Measurements from ENCODE around the gene NOTCH4.
"Not testable (repeated sequence)": the region's sequence is repeated elsewhere in the genome, so short reads cannot be mapped to it uniquely, and the experiment has no call there.

NOTCH4 gene

GRCh38 chr6:32188381-32189068, 35.3 kb downstream of the NOTCH4 start:
- ATAC-seq (replicated peaks; ENCODE audit: extremely low read depth, poor library complexity, severe bottlenecking), result no peak
- Mint-ChIP-seq H3K27ac (ENCODE audit: low read depth) (peak overlapping the region; percentile 98), H3K4me3 (peak overlapping the region; percentile 98), H3K4me1 (peaks cover 64% of the 10 kb centered on the region), H3K27me3 (no peaks in the 10 kb centered on the region), H3K9me3 (no peaks in the 10 kb centered on the region), H3K36me3 (ENCODE audit: insufficient read depth) (peaks cover 49% of the 10 kb centered on the region)
- DNase-seq (ENCODE audit: low spot score in 2 of 2), result no peak

DNA sequence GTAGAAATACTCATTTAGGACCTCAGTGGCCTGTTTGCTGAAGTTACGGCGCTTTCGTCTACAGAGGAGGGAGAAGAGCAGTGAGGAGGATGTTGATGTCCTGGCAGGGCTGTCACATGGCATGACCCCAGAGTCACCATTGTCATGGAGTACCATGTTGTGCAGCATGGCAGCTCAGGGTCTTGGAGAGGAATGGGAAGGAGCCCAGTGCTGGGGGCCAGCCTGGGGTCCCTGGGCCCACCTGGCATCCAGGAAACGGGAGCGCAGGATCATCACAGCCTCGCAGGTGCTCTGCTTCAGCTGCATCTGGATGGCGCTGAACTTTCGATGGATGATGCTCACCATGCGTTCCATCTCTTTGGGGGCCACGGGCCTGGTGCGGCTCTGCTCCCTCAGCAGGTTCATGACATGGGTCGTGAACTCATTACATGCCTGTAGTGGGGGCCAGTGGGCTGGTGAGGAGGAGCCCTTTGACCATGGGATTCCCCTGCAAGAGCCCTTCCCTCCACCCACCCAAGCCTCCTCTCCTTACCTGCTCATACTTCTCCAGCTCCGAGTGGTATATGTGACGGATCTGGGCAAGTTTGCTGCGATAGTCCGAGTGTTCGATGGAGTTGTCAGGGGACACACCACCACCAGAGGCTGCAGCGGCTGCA, 36.0 kb downstream of the NOTCH4 start:
- peaks cover 48% of the 10 kb centered on the region for H3K36me3 Mint-ChIP-seq (ENCODE audit: insufficient read depth)
- peaks cover 57% of the 10 kb centered on the region for H3K4me1 Mint-ChIP-seq
- not testable (repeated sequence) for H3K9me3 Mint-ChIP-seq; DNase-seq (ENCODE audit: low spot score in 2 of 2); H3K27me3 Mint-ChIP-seq; ATAC-seq (replicated peaks; ENCODE audit: extremely low read depth, poor library complexity, severe bottlenecking)
- H3K27ac Mint-ChIP-seq (ENCODE audit: low read depth), result peak overlapping the region; percentile 98
- peak overlapping the region; percentile 98 for H3K4me3 Mint-ChIP-seq

GRCh38 chr6:32187009-32187709, 36.7 kb downstream of the NOTCH4 start:
- Mint-ChIP-seq H3K27ac (ENCODE audit: low read depth) (peak overlapping the region; percentile 98), H3K4me1 (peaks cover 50% of the 10 kb centered on the region), H3K4me3 (peak overlapping the region; percentile 98), H3K27me3 (no peaks in the 10 kb centered on the region), H3K9me3 (no peaks in the 10 kb centered on the region), H3K36me3 (ENCODE audit: insufficient read depth) (peaks cover 44% of the 10 kb centered on the region)
- DNase-seq (ENCODE audit: low spot score in 2 of 2), result no peak
- ATAC-seq (replicated peaks; ENCODE audit: extremely low read depth, poor library complexity, severe bottlenecking), result no peak

- Mint-ChIP-seq H3K36me3 (ENCODE audit: insufficient read depth) (peaks cover 41% of the 10 kb centered on the region), H3K4me1 (peaks cover 46% of the 10 kb centered on the region), H3K27ac (ENCODE audit: low read depth) (peak overlapping the region; percentile 76), H3K4me3 (peak overlapping the region; percentile 98)
- ATAC-seq (replicated peaks; ENCODE audit: extremely low read depth, poor library complexity, severe bottlenecking); H3K9me3 Mint-ChIP-seq; H3K27me3 Mint-ChIP-seq; DNase-seq (ENCODE audit: low spot score in 2 of 2): not testable (repeated sequence)
Measured at GRCh38 chr6:32186151-32186840, 37.6 kb downstream of the NOTCH4 start.

DNA sequence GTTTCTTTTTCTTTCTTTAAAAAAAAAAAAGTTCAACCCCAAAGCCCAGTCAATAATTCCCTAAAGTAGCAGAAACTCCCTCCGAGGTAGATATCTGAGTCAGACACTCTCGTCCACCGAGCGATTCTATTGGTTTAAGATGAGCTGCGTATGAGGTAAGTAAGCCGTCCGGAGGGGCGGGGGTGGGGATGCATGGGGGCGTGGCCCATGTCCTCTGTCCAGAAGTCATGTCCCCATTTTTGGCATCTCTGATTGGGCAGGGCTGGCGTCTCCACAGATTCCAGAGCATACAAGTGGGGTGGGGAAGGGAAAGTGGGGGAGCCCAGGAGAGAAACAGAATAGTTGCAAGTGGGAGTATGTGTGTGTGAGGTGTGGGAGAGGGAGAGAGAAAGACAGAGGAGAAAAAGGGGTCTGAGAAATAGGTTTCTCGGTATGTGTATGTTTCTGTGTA, 38.2 kb downstream of the NOTCH4 start:
- H3K4me3 Mint-ChIP-seq, result peak overlapping the region; percentile 98
- peak; percentile 65 for ATAC-seq (replicated peaks; ENCODE audit: extremely low read depth, poor library complexity, severe bottlenecking)
- not testable (repeated sequence) for DNase-seq (ENCODE audit: low spot score in 2 of 2)

DNA sequence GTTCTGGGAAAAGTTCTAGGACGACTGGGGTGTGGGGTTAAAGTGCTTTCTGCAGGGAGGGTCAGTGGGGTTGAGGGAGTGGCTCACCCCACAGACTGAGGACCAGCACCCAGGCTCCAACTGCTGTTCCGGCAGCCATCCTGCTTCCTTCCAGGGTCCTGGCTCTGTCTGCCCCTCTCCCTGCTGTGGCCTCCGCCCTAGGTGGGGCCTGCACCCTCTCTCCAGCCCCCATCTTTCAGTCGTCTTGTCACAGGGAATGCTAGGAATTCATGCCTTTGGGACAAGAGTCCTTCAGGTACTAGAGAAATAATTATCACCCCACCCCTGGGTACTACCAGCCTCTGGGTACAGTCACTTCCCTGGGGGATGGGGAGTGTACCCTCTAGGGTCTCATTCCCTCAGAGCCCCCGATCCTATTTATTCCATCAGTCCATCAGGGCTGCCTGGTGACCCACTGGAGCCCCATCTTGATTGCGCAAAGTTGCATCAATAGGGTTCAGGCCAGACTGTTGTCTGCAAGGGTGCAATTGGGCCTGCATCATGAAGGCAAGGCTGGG, 39.7 kb downstream of the NOTCH4 start, which contains the start of gene AGER:
Gene AGER (minus strand): TSS at position 170 of the 557 bp plus-strand sequence. CDS start 31 bp downstream, at position 139.
- no peak within 1 kb of the TSS for H3K4me3 Mint-ChIP-seq
- no peak for ATAC-seq (replicated peaks; ENCODE audit: extremely low read depth, poor library complexity, severe bottlenecking)
- no peaks in the 10 kb centered on the region for H3K9me3 Mint-ChIP-seq

More for the DNA sequence above, 38.2 kb downstream of the NOTCH4 start:
- Mint-ChIP-seq H3K27ac (ENCODE audit: low read depth) (peak overlapping the region; percentile 76), H3K36me3 (ENCODE audit: insufficient read depth) (peaks cover 44% of the 10 kb centered on the region), H3K4me1 (peaks cover 45% of the 10 kb centered on the region)
- H3K9me3 Mint-ChIP-seq, H3K27me3 Mint-ChIP-seq: not testable (repeated sequence)

DNA sequence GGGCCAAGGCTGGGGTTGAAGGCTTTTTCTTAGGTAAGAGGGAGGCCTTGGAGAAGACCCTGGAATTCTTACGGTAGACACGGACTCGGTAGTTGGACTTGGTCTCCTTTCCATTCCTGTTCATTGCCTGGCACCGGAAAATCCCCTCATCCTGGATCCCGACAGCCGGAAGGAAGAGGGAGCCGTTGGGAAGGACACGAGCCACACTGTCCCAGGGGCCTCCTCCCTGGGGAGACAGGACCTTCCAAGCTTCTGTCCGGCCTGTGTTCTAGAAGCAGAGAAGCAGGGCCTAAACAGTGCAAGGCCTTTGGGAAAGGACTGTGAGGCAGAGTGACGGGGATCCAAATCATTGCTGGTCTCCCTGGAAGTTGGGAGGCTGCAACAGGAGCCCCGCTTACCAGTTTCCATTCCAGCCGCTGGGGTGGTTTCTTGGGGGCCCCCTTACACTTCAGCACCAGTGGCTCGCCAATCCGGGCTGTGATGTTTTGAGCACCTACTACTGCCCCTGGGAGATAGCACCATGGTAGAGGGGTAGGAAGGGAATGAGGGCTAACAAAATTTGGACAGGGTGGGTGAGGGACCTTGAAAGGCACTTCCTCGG, 40.3 kb downstream of the NOTCH4 start:
- no peak for DNase-seq (ENCODE audit: low spot score in 2 of 2)
- no peak for ATAC-seq (replicated peaks; ENCODE audit: extremely low read depth, poor library complexity, severe bottlenecking)
- peaks cover 52% of the 10 kb centered on the region for H3K4me1 Mint-ChIP-seq
- H3K36me3 Mint-ChIP-seq (ENCODE audit: insufficient read depth), result peaks cover 47% of the 10 kb centered on the region
- no peak overlapping the region for H3K27ac Mint-ChIP-seq (ENCODE audit: low read depth)
- no peak overlapping the region for H3K4me3 Mint-ChIP-seq
- H3K27me3 Mint-ChIP-seq, result no peaks in the 10 kb centered on the region
- H3K9me3 Mint-ChIP-seq, result no peaks in the 10 kb centered on the region

More for the DNA sequence above, 39.7 kb downstream of the NOTCH4 start, which contains the start of gene AGER:
- no peak for DNase-seq (ENCODE audit: low spot score in 2 of 2)
- H3K4me1 Mint-ChIP-seq, result peaks cover 52% of the 10 kb centered on the region
- H3K27me3 Mint-ChIP-seq, result no peaks in the 10 kb centered on the region
- H3K27ac Mint-ChIP-seq (ENCODE audit: low read depth), result peak within 1 kb of the TSS; percentile 76
- H3K36me3 Mint-ChIP-seq (ENCODE audit: insufficient read depth), result peaks cover 51% of the 10 kb centered on the region

- H3K27ac Mint-ChIP-seq (ENCODE audit: low read depth), result no peak overlapping the region
- no peak for ATAC-seq (replicated peaks; ENCODE audit: extremely low read depth, poor library complexity, severe bottlenecking)
- H3K36me3 Mint-ChIP-seq (ENCODE audit: insufficient read depth), result peaks cover 47% of the 10 kb centered on the region
- DNase-seq (ENCODE audit: low spot score in 2 of 2), result no peak
- no peak overlapping the region for H3K4me3 Mint-ChIP-seq
- peaks cover 54% of the 10 kb centered on the region for H3K4me1 Mint-ChIP-seq
- no peaks in the 10 kb centered on the region for H3K27me3 Mint-ChIP-seq
- H3K9me3 Mint-ChIP-seq, result no peaks in the 10 kb centered on the region
Measured at GRCh38 chr6:32183030-32183429, 40.8 kb downstream of the NOTCH4 start.

DNA sequence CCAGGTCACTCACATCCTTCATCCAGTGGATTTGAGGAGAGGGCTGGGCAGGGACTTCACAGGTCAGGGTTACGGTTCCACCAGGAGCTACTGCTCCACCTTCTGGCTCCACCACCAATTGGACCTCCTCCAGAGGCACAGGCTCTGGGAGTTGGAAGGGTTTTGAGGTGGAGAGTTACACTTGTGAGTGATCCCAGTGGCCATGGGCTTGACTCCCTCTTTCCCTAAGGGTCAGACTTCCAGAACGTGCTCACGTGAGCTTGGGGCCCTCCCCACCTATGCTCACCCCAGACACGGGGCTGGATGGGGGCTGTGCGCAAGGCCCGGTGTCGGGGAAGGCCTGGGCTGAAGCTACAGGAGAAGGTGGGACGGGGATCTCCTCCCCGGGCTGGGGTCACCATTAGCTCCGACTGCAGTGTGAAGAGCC, 41.3 kb downstream of the NOTCH4 start:
- Mint-ChIP-seq H3K27me3 (no peaks in the 10 kb centered on the region), H3K9me3 (no peaks in the 10 kb centered on the region), H3K27ac (ENCODE audit: low read depth) (no peak overlapping the region), H3K4me1 (peaks cover 54% of the 10 kb centered on the region), H3K36me3 (ENCODE audit: insufficient read depth) (peaks cover 46% of the 10 kb centered on the region), H3K4me3 (no peak overlapping the region)
- ATAC-seq (replicated peaks; ENCODE audit: extremely low read depth, poor library complexity, severe bottlenecking) (no peak), DNase-seq (ENCODE audit: low spot score in 2 of 2) (no peak)

- DNase-seq (ENCODE audit: low spot score in 2 of 2) (no peak), ATAC-seq (replicated peaks; ENCODE audit: extremely low read depth, poor library complexity, severe bottlenecking) (no peak)
- H3K4me3 Mint-ChIP-seq, result no peak overlapping the region
- no peaks in the 10 kb centered on the region for H3K9me3 Mint-ChIP-seq
- H3K4me1 Mint-ChIP-seq, result peaks cover 54% of the 10 kb centered on the region
- no peak overlapping the region for H3K27ac Mint-ChIP-seq (ENCODE audit: low read depth)
- no peaks in the 10 kb centered on the region for H3K27me3 Mint-ChIP-seq
- H3K36me3 Mint-ChIP-seq (ENCODE audit: insufficient read depth), result peaks cover 44% of the 10 kb centered on the region
Measured at GRCh38 chr6:32181915-32182529, 41.8 kb downstream of the NOTCH4 start.

- Mint-ChIP-seq H3K36me3 (ENCODE audit: insufficient read depth) (peaks cover 36% of the 10 kb centered on the region), H3K27me3 (no peaks in the 10 kb centered on the region), H3K4me1 (peaks cover 54% of the 10 kb centered on the region), H3K9me3 (no peaks in the 10 kb centered on the region), H3K27ac (ENCODE audit: low read depth) (no peak overlapping the region), H3K4me3 (no peak overlapping the region)
- no peak for ATAC-seq (replicated peaks; ENCODE audit: extremely low read depth, poor library complexity, severe bottlenecking)
- no peak for DNase-seq (ENCODE audit: low spot score in 2 of 2)
Measured at GRCh38 chr6:32181148-32181702, 42.6 kb downstream of the NOTCH4 start.
